Loucy (cell line): ENCODE data around the gene RBM18.

Source experiments
- H2AFZ ChIP-seq: fragments of 200-600 bp; sonication (generic); 2 replicates; pipeline ENCODE4 v1.6.0; 2016; ENCODE audit warnings: antibody characterized with exemption, mild to moderate bottlenecking, low read length, moderate library complexity
- H3F3A ChIP-seq: fragments of 200-600 bp; 2 replicates; pipeline ENCODE4 v1.6.0; 2016; ENCODE audit warnings: antibody characterized with exemption, low read depth, mild to moderate bottlenecking
- H3K27me3 ChIP-seq: fragments of 200-600 bp; sonication (generic); 2 replicates; pipeline ENCODE4 v1.6.1; 2014; ENCODE audit warnings: low read length, mild to moderate bottlenecking; ENCODE audit not compliant: insufficient read depth, poor library complexity, severe bottlenecking
- H3K36me3 ChIP-seq: fragments of 200-600 bp; sonication (generic); 2 replicates; pipeline ENCODE4 v1.6.1; 2016; ENCODE audit warnings: low read length; ENCODE audit not compliant: insufficient read depth
- H3K4me1 ChIP-seq: fragments of 200-600 bp; sonication (generic); 2 replicates; pipeline ENCODE4 v1.5.1; 2014; ENCODE audit warnings: low read length, mild to moderate bottlenecking; ENCODE audit not compliant: insufficient read depth, poor library complexity, severe bottlenecking
- H3K4me2 ChIP-seq: fragments of 200-600 bp; sonication (generic); 2 replicates; pipeline ENCODE4 v1.6.0; 2014; ENCODE audit warnings: antibody characterized with exemption, low read length, low read depth, mild to moderate bottlenecking; ENCODE audit not compliant: poor library complexity, severe bottlenecking
- H3K4me3 ChIP-seq: fragments of 200-600 bp; sonication (generic); 2 replicates; pipeline ENCODE4 v1.5.1; 2014; ENCODE audit warnings: low read length, mild to moderate bottlenecking, mixed read lengths; ENCODE audit not compliant: poor library complexity, severe bottlenecking
- H3K79me2 ChIP-seq: fragments of 200-600 bp; sonication (generic); 2 replicates; pipeline ENCODE4 v1.6.1; 2014; ENCODE audit warnings: low read length; ENCODE audit not compliant: insufficient read depth
- H3K9ac ChIP-seq: fragments of 200-600 bp; sonication (generic); 2 replicates; pipeline ENCODE4 v1.6.0; 2014; ENCODE audit warnings: mild to moderate bottlenecking, low read depth, low read length, moderate library complexity; ENCODE audit not compliant: poor library complexity, severe bottlenecking
- H3K9me2 ChIP-seq: fragments of 200-600 bp; sonication (generic); replicated peaks from 2 replicates; pipeline ENCODE4 v1.6.1; 2016; ENCODE audit warnings: low read depth, low read length, mixed read lengths
- H3K9me3 ChIP-seq: fragments of 200-600 bp; sonication (generic); 2 replicates; pipeline ENCODE4 v1.6.1; 2014; ENCODE audit warnings: mild to moderate bottlenecking, antibody characterized with exemption, low read length, low read depth; ENCODE audit not compliant: insufficient read depth
- H4K20me1 ChIP-seq: fragments of 200-600 bp; sonication (generic); 2 replicates; pipeline ENCODE4 v1.6.0; 2014; ENCODE audit warnings: antibody characterized with exemption, low read length, mild to moderate bottlenecking; ENCODE audit not compliant: insufficient read depth, poor library complexity, severe bottlenecking
- CTCF ChIP-seq: fragments of 200-600 bp; sonication (generic); conservative IDR thresholded peaks from 2 replicates; pipeline ENCODE4 v1.5.1; 2014; ENCODE audit warnings: mild to moderate bottlenecking, antibody characterized with exemption, low read length
- EZH2phosphoT487 ChIP-seq: fragments of 200-600 bp; IDR thresholded peaks from 2 replicates; pipeline ENCODE4 v1.6.1; 2018; ENCODE audit warnings: antibody characterized with exemption, mild to moderate bottlenecking, moderate library complexity, borderline replicate concordance

Gene RBM18

GRCh38 chr9:122191584-122191983 lies 73.1 kb downstream of the RBM18 start:
- Histone ChIP-seq H3K36me3 (no peaks in the 10 kb centered on the region), H3K9ac (no peak overlapping the region), H3K79me2 (no peaks in the 10 kb centered on the region), H3K9me3 (no peaks in the 10 kb centered on the region), H3K4me1 (no peaks in the 10 kb centered on the region), H3K4me2 (no peak overlapping the region), H3K27me3 (no peaks in the 10 kb centered on the region), H3K4me3 (no peak overlapping the region), H3F3A (no peaks in the 10 kb centered on the region), H2AFZ (no peak overlapping the region), H4K20me1 (no peaks in the 10 kb centered on the region), H3K9me2 (no peaks in the 10 kb centered on the region)
- TF ChIP-seq CTCF (no peak), EZH2phosphoT487 (no peak)

- Histone ChIP-seq H3K4me3 (no peak overlapping the region), H3F3A (no peaks in the 10 kb centered on the region), H3K9me3 (no peaks in the 10 kb centered on the region), H3K9ac (no peak overlapping the region), H4K20me1 (no peaks in the 10 kb centered on the region), H3K27me3 (no peaks in the 10 kb centered on the region), H3K4me1 (no peaks in the 10 kb centered on the region), H2AFZ (no peak overlapping the region), H3K79me2 (no peaks in the 10 kb centered on the region), H3K4me2 (no peak overlapping the region), H3K36me3 (no peaks in the 10 kb centered on the region), H3K9me2 (no peaks in the 10 kb centered on the region)
- TF ChIP-seq CTCF (no peak), EZH2phosphoT487 (no peak)
Measured at GRCh38 chr9:122190597-122191381, 73.9 kb downstream of the RBM18 start.

- Histone ChIP-seq H3K79me2 (no peaks in the 10 kb centered on the region), H3K4me3 (no peak overlapping the region), H3F3A (no peaks in the 10 kb centered on the region), H2AFZ (no peak overlapping the region), H3K4me1 (no peaks in the 10 kb centered on the region), H3K9ac (no peak overlapping the region), H3K27me3 (no peaks in the 10 kb centered on the region), H3K36me3 (no peaks in the 10 kb centered on the region), H3K4me2 (no peak overlapping the region), H4K20me1 (no peaks in the 10 kb centered on the region), H3K9me3 (no peaks in the 10 kb centered on the region), H3K9me2 (no peaks in the 10 kb centered on the region)
- TF ChIP-seq CTCF (no peak), EZH2phosphoT487 (no peak)
Measured at GRCh38 chr9:122188369-122188768, 76.3 kb downstream of the RBM18 start.
